Activated T-helper 17 cell treated with anti-CD3 and anti-CD28 coated beads, Interleukin-2, amount 50 U/mL, for 72 hours (primary cell): ENCODE measurements around the gene MATN1. TPM values are rescaled to one million over a fixed set of nuclear protein-coding genes. Genes with fewer than 3 reads are reported as not detected.
A peak's percentile ranks its signal among the peaks of the same experiment; 100 is the strongest.

Experiments used
- ATAC-seq: fragments of 150-1000 bp; cut with Tn5 transposase; replicated peaks from 2 replicates; pipeline ENCODE4 v1.10.0; 2021; ENCODE audit warnings: mild to moderate bottlenecking, moderate library complexity
- H3K27ac Mint-ChIP-seq: one replicate; pipeline ENCODE4 v1.8.0; 2022; ENCODE audit warnings: mixed read lengths
- H3K27me3 Mint-ChIP-seq: one replicate; pipeline ENCODE4 v1.8.0; 2022; ENCODE audit warnings: mixed read lengths
- H3K36me3 Mint-ChIP-seq: one replicate; pipeline ENCODE4 v1.8.0; 2022; ENCODE audit warnings: low read depth, mild to moderate bottlenecking, mixed read lengths
- H3K4me1 Mint-ChIP-seq: one replicate; pipeline ENCODE4 v1.8.0; 2022; ENCODE audit warnings: mixed read lengths
- H3K4me3 Mint-ChIP-seq: one replicate; pipeline ENCODE4 v1.8.0; 2022; ENCODE audit warnings: mild to moderate bottlenecking, mixed read lengths
- H3K9me3 Mint-ChIP-seq: one replicate; pipeline ENCODE4 v1.8.0; 2022; ENCODE audit warnings: mixed read lengths
- total RNA-seq, 2 donors: library from RNA; stranded (reverse); gene quantifications; one replicate each; pipeline ENCODE4 v1.2.3, GENCODE V29; 2022

The MATN1 gene
- total RNA-seq, 2 donors from 2014 or later: 0.26 to 0.52 TPM

- Mint-ChIP-seq H3K27me3 (no peaks in the 10 kb centered on the region), H3K4me3 (no peak overlapping the region), H3K27ac (no peak overlapping the region), H3K36me3 (peaks cover 5% of the 10 kb centered on the region), H3K4me1 (peaks cover 6% of the 10 kb centered on the region), H3K9me3 (no peaks in the 10 kb centered on the region)
- ATAC-seq: no peak
Measured at GRCh38 chr1:30726236-30726635, 2.9 kb upstream of the MATN1 start.

- H3K27ac Mint-ChIP-seq: no peak overlapping the region
- no peaks in the 10 kb centered on the region for H3K27me3 Mint-ChIP-seq
- H3K36me3 Mint-ChIP-seq: peaks cover 5% of the 10 kb centered on the region
- no peaks in the 10 kb centered on the region for H3K9me3 Mint-ChIP-seq
- no peak overlapping the region for H3K4me3 Mint-ChIP-seq
- H3K4me1 Mint-ChIP-seq: peaks cover 6% of the 10 kb centered on the region
- ATAC-seq: no peak
Measured at GRCh38 chr1:30725450-30726095, 2.2 kb upstream of the MATN1 start.

- Mint-ChIP-seq H3K4me1 (peaks cover 6% of the 10 kb centered on the region), H3K4me3 (no peak overlapping the region), H3K9me3 (no peaks in the 10 kb centered on the region), H3K36me3 (peaks cover 5% of the 10 kb centered on the region), H3K27me3 (no peaks in the 10 kb centered on the region), H3K27ac (no peak overlapping the region)
- ATAC-seq: no peak
Measured at GRCh38 chr1:30724655-30725421, 1.5 kb upstream of the MATN1 start.

GRCh38 chr1:30724175-30724574 lies 790 bp upstream of the MATN1 start:
- no peaks in the 10 kb centered on the region for H3K27me3 Mint-ChIP-seq
- peak; percentile 36 for ATAC-seq
- no peak overlapping the region for H3K4me3 Mint-ChIP-seq
- H3K36me3 Mint-ChIP-seq: peaks cover 5% of the 10 kb centered on the region
- H3K4me1 Mint-ChIP-seq: peaks cover 6% of the 10 kb centered on the region
- H3K9me3 Mint-ChIP-seq: no peaks in the 10 kb centered on the region
- H3K27ac Mint-ChIP-seq: peak overlapping the region; percentile 69

- no peak overlapping the region for H3K4me3 Mint-ChIP-seq
- peaks cover 10% of the 10 kb centered on the region for H3K4me1 Mint-ChIP-seq
- ATAC-seq: no peak
- no peaks in the 10 kb centered on the region for H3K27me3 Mint-ChIP-seq
- H3K9me3 Mint-ChIP-seq: no peaks in the 10 kb centered on the region
- H3K36me3 Mint-ChIP-seq: peaks cover 5% of the 10 kb centered on the region
- H3K27ac Mint-ChIP-seq: no peak overlapping the region
Measured at GRCh38 chr1:30721812-30722537, 1.4 kb downstream of the MATN1 start.

- no peak overlapping the region for H3K27ac Mint-ChIP-seq
- no peaks in the 10 kb centered on the region for H3K9me3 Mint-ChIP-seq
- peaks cover 5% of the 10 kb centered on the region for H3K36me3 Mint-ChIP-seq
- H3K27me3 Mint-ChIP-seq: no peaks in the 10 kb centered on the region
- no peak for ATAC-seq
- no peak overlapping the region for H3K4me3 Mint-ChIP-seq
- peaks cover 10% of the 10 kb centered on the region for H3K4me1 Mint-ChIP-seq
Measured at GRCh38 chr1:30721341-30721793, 2.0 kb downstream of the MATN1 start.

GRCh38 chr1:30720271-30721223 lies 2.8 kb downstream of the MATN1 start:
- H3K27ac Mint-ChIP-seq: no peak overlapping the region
- H3K36me3 Mint-ChIP-seq: peaks cover 5% of the 10 kb centered on the region
- peaks cover 10% of the 10 kb centered on the region for H3K4me1 Mint-ChIP-seq
- no peak for ATAC-seq
- H3K4me3 Mint-ChIP-seq: peak overlapping the region; percentile 86
- H3K27me3 Mint-ChIP-seq: no peaks in the 10 kb centered on the region
- H3K9me3 Mint-ChIP-seq: no peaks in the 10 kb centered on the region

GRCh38 chr1:30719406-30720270 lies 3.7 kb downstream of the MATN1 start:
- Mint-ChIP-seq H3K36me3 (peaks cover 5% of the 10 kb centered on the region), H3K4me1 (peaks cover 10% of the 10 kb centered on the region), H3K4me3 (peak overlapping the region; percentile 86), H3K27me3 (no peaks in the 10 kb centered on the region), H3K9me3 (no peaks in the 10 kb centered on the region), H3K27ac (peak overlapping the region; percentile 74)
- no peak for ATAC-seq

GRCh38 chr1:30718636-30719405 lies 4.6 kb downstream of the MATN1 start:
- Mint-ChIP-seq H3K9me3 (no peaks in the 10 kb centered on the region), H3K4me3 (peak overlapping the region; percentile 86), H3K4me1 (peaks cover 6% of the 10 kb centered on the region), H3K27ac (peak overlapping the region; percentile 74), H3K27me3 (no peaks in the 10 kb centered on the region), H3K36me3 (peaks cover 1% of the 10 kb centered on the region)
- ATAC-seq: peak; percentile 75

- no peaks in the 10 kb centered on the region for H3K27me3 Mint-ChIP-seq
- no peaks in the 10 kb centered on the region for H3K9me3 Mint-ChIP-seq
- H3K4me3 Mint-ChIP-seq: peak overlapping the region; percentile 86
- H3K27ac Mint-ChIP-seq: peak overlapping the region; percentile 74
- peaks cover 4% of the 10 kb centered on the region for H3K4me1 Mint-ChIP-seq
- peak; percentile 89 for ATAC-seq
- no peaks in the 10 kb centered on the region for H3K36me3 Mint-ChIP-seq
Measured at GRCh38 chr1:30718091-30718635, 5.2 kb downstream of the MATN1 start.

- peak overlapping the region; percentile 86 for H3K4me3 Mint-ChIP-seq
- no peaks in the 10 kb centered on the region for H3K27me3 Mint-ChIP-seq
- H3K36me3 Mint-ChIP-seq: no peaks in the 10 kb centered on the region
- H3K9me3 Mint-ChIP-seq: no peaks in the 10 kb centered on the region
- peaks cover 4% of the 10 kb centered on the region for H3K4me1 Mint-ChIP-seq
- H3K27ac Mint-ChIP-seq: peak overlapping the region; percentile 32
- ATAC-seq: no peak
Measured at GRCh38 chr1:30716646-30717045, 6.7 kb downstream of the MATN1 start.

- Mint-ChIP-seq H3K36me3 (no peaks in the 10 kb centered on the region), H3K27ac (no peak overlapping the region), H3K27me3 (no peaks in the 10 kb centered on the region), H3K9me3 (no peaks in the 10 kb centered on the region), H3K4me3 (no peak overlapping the region), H3K4me1 (peaks cover 4% of the 10 kb centered on the region)
- ATAC-seq: no peak
Measured at GRCh38 chr1:30715886-30716285, 7.5 kb downstream of the MATN1 start.
